Measurements from ENCODE around the gene DYDC1.
"Not testable (repeated sequence)": the region's sequence is repeated elsewhere in the genome, so short reads cannot be mapped to it uniquely, and the experiment has no call there.

The DYDC1 gene

GRCh38 chr10:80344276-80344675 is 12.3 kb downstream of the DYDC1 start:
- DNase-seq, result no peak

- DNase-seq, result no peak
Measured at GRCh38 chr10:80333983-80334382, 22.6 kb downstream of the DYDC1 start.

- no peak for DNase-seq
Measured at GRCh38 chr10:80324891-80325364, 31.6 kb downstream of the DYDC1 start.

- DNase-seq, result no peak
Measured at GRCh38 chr10:80324086-80324485, 32.5 kb downstream of the DYDC1 start.

- DNase-seq, result no peak
Measured at GRCh38 chr10:80323311-80323710, 33.2 kb downstream of the DYDC1 start.

- no peak for DNase-seq
Measured at GRCh38 chr10:80322711-80323110, 33.8 kb downstream of the DYDC1 start.

GRCh38 chr10:80322158-80322557 is 34.4 kb downstream of the DYDC1 start:
- no peak for DNase-seq

GRCh38 chr10:80321183-80321582 is 35.4 kb downstream of the DYDC1 start:
- DNase-seq, result no peak

GRCh38 chr10:80320377-80320776 is 36.2 kb downstream of the DYDC1 start:
- DNase-seq, result no peak

GRCh38 chr10:80319725-80320290 is 36.7 kb downstream of the DYDC1 start:
- DNase-seq, result no peak

- no peak for DNase-seq
Measured at GRCh38 chr10:80319318-80319717, 37.2 kb downstream of the DYDC1 start.

- no peak for DNase-seq
Measured at GRCh38 chr10:80318742-80319141, 37.8 kb downstream of the DYDC1 start.

GRCh38 chr10:80315391-80315790 is 41.2 kb downstream of the DYDC1 start:
- DNase-seq, result no peak

- DNase-seq, result no peak
Measured at GRCh38 chr10:80313523-80313922, 43.0 kb downstream of the DYDC1 start.

GRCh38 chr10:80305989-80306388 is 50.6 kb downstream of the DYDC1 start:
- not testable (repeated sequence) for DNase-seq

- no peak for DNase-seq
Measured at GRCh38 chr10:80296942-80297341, 59.6 kb downstream of the DYDC1 start.

- no peak for DNase-seq
Measured at GRCh38 chr10:80292607-80293239, 63.8 kb downstream of the DYDC1 start.

GRCh38 chr10:80290474-80291220 is 65.9 kb downstream of the DYDC1 start:
- peak; percentile 32 for DNase-seq

GRCh38 chr10:80289451-80290287 is 66.9 kb downstream of the DYDC1 start, which contains the start of gene MAT1A:
Gene MAT1A, minus strand, starts transcription at chr10:80289658. Its CDS starts 235 bp downstream, at chr10:80289423.
- peak; percentile 26 for DNase-seq

- DNase-seq, result no peak
Measured at GRCh38 chr10:80288849-80289248, 67.7 kb downstream of the DYDC1 start.

All from right kidney (tissue), 1 donor.